HG02678 (cell line): ENCODE results near the gene UBASH3A.

Experiments
- ATAC-seq: cut with Tn5 transposase; IDR thresholded peaks from one replicate; pipeline ENCODE4 v1.9.1; 2021; ENCODE audit warnings: mild to moderate bottlenecking, moderate library complexity; ENCODE audit not compliant: unreplicated experiment

The UBASH3A gene, protein sequence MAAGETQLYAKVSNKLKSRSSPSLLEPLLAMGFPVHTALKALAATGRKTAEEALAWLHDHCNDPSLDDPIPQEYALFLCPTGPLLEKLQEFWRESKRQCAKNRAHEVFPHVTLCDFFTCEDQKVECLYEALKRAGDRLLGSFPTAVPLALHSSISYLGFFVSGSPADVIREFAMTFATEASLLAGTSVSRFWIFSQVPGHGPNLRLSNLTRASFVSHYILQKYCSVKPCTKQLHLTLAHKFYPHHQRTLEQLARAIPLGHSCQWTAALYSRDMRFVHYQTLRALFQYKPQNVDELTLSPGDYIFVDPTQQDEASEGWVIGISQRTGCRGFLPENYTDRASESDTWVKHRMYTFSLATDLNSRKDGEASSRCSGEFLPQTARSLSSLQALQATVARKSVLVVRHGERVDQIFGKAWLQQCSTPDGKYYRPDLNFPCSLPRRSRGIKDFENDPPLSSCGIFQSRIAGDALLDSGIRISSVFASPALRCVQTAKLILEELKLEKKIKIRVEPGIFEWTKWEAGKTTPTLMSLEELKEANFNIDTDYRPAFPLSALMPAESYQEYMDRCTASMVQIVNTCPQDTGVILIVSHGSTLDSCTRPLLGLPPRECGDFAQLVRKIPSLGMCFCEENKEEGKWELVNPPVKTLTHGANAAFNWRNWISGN

DNA sequence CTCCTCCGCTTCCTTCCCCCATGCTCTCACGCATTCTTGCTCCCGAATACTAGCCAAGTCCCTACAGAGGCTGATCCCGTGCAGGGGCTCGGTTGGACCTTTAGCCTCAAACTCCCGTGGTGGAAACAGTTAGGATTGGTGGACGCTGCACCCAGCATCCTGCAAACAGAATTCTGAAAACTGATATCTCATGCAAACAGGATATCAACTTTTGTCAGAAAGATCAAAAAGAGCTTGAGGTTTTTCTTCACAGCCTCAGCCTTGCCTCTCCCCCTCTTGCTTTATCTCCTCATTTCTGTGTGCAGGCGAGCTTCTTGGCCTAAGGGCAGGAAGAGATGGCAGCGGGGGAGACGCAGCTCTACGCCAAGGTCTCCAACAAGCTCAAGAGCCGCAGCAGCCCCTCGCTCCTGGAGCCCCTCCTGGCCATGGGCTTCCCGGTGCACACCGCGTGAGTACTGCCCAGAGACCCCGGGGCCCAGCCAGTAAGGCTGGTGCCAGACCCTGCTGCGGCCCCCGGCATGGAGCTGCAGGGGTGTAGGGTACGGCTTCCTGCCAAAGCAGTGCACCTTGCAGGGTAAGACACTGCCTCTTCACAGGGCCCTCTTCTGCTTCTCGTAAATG lies at the start of gene UBASH3A:
Gene UBASH3A (plus strand): TSS at position 292 of the 621 bp plus-strand sequence. CDS start 44 bp downstream, at position 336.
- ATAC-seq: no peak

GRCh38 chr21:42356046-42356445 lies 47.7 kb upstream of the UBASH3A start:
- ATAC-seq: no peak

GRCh38 chr21:42356650-42357049 lies 47.1 kb upstream of the UBASH3A start:
- no peak for ATAC-seq

- no peak for ATAC-seq
Measured at GRCh38 chr21:42357307-42357706, 46.4 kb upstream of the UBASH3A start.

- ATAC-seq: no peak
Measured at GRCh38 chr21:42358261-42358660, 45.4 kb upstream of the UBASH3A start.

DNA sequence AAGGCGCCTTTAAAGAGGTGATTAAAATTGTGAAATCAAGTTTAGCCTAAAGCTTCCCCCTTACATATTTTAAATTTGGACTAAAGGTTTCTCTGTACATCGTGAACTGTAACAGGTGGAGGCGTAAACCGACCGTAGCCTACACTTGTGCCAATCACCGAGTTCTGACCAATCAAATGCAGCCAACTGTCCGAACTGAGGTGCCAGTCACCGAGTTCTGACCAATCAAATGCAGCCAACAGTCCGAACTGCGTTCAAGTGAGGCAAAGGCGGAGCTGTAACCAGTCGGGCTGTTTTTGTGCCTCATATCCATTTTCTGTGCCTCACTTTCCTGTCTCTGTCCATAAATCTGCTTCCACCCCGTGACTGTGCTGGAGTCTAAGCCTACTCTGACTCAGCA lies 44.8 kb upstream of the UBASH3A start:
- no peak for ATAC-seq

GRCh38 chr21:42360317-42360716 lies 43.4 kb upstream of the UBASH3A start:
- no peak for ATAC-seq

DNA sequence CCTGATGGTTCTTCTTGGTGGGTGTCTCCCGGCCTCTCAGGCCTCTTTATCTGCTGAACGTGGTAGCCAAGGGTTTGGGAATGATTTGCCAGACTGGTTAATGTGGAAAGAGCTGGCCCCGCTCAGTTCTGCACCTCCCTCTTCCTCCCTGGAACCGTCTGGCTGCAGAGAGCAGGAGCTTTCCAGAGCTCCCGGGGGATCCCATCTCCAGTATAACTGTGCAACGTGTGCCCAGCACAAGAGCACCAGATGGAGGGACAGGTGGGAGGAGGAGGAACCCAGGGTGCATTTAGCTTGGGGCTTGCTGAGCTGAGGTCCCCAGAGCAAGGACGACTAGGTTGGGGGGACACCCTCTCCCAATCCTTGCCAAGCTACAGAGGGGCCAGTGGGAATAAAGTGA lies 42.4 kb upstream of the UBASH3A start:
- ATAC-seq: no peak

- ATAC-seq: no peak
Measured at GRCh38 chr21:42362198-42362597, 41.5 kb upstream of the UBASH3A start.

GRCh38 chr21:42362700-42363099 lies 41.0 kb upstream of the UBASH3A start:
- ATAC-seq: no peak

DNA sequence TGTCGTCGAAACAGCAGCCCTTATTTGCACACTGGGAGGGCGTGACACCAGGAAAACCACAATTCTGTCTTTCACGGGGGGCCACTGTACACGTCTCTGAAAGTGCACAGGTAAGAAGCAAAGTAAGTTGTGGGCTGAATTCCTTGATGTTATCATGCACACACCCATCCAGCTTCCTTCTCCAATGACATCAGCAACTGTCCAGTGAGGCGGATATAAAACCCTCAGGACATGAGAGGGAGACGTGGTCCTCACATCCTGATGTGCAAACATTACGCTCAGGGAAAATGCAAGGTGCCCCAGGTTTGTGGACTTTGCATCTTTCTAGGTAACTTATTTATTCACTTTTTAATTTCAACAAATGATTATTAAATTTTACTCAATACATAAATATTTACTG lies 40.4 kb upstream of the UBASH3A start:
- ATAC-seq: no peak

DNA sequence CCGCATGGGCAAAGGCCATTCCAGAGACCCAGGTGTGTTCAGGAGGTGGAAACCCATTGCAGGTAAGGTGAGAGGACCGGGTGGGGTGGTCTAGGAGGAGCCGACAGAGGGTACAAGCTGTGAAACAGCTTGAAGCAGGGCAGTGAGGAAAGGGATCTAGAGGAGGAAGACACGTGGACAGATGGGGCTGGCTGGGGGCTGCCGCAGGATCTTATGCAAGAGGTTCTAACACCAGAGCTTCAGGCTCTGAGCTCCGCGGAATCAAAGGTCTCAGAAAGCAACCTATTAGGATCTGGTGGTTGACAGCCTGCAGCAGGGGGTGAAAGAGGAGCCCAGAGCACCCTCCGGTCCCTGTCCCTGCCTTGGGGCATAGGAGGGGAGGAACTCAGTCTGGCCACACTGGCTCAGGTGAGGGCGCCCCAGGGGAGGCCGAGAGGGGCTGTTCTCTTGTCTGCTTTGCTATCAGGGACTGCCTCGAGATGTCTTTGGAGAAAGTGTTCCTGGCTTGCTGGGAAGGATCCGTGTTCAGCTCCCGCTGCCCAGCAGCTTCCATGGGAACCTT lies 39.3 kb upstream of the UBASH3A start:
- no peak for ATAC-seq

DNA sequence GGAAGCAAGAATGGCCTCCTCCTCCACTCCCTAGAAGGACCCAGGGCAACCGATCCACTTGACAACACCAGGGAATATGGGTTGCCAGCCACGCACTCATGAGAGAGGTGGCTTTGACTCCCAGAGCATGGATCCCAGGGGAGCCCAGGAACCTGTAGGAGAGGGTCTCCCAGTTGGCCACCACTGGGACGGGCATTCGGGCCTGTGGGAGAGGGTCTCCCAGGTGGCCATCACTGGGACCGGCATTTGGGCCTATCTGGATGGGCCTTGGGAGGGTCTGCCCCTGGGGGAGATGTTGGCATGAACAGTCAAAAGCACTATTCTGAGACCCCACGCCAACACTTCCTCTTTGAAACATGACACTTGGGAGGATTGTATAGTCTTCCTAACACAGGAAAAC lies 37.9 kb upstream of the UBASH3A start:
- no peak for ATAC-seq

DNA sequence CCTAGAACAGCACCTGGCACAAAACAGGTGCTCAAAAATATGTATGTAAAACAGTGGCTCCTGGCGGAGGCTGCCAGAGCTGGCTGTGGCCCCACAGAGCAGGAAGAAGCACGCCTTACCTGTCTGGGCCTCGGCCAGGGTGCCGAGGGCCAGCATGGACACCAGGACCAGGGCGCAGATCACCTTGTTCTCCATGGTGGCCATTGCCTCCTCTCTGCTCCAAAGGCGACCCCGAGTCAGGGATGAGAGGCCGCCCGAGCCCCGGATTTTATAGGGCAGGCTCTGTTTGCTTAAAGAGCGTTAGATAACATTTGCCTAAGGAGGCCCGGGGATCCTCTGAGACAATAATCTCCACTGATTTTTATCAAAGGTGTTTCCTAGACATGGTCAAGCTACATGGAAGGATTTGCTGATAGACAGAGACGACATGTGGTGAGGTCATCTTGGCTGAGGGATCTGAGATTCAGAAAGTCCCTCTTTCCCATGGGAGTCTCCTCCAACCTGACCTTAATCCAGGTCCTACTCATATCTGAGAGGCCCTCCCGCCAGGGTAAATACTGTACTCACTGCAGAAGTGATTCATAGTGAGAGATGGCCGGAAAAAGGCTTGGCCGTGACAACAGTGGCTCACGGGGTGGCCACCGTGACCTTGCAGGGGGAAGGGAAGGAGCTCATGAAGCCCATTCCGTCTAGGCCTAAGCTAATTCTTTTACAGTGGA lies 37.3 kb upstream of the UBASH3A start, which contains the start of gene TFF1:
Gene TFF1 (minus strand): TSS at position 244 of the 719 bp plus-strand sequence. CDS start 40 bp downstream, at position 204.
- no peak for ATAC-seq

DNA sequence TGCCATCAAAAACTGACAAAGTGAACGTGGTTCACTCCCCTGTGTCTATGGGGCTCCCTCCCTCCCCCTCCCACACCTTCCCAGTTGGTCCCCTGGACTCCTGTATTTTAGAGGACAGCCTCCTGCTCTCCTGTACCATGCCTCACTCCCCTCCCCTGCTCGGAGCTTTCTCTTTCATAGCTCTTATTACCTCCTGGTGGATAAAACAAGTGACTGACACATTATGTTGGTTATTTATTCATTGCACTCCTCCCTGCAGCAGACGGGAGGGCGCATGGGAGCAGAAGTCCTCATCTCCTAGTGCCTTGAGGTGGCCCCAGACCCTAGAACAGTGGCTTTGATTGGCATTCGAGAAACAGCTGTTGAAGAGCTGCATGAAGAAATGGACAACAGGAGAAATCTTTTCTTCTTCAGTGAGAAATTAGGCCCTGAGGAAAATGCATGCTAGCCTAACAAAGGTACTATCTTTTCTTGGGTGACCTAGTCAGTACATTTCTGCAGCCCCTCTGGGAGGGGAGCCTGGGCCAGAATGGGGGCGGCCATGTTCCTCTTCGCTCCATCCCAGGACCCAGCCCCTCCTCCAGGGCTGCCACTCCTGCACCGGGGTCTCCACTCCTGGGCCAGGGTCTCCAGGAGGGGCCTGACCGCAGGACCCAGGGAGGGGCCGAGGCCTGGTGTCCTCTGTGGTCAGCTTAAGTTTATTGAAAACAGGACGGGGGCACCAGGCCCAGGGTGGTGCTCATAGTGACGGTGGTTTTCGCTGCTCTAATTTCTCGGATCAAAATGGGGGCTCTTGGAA lies 36.1 kb upstream of the UBASH3A start:
- ATAC-seq: no peak

- ATAC-seq: no peak
Measured at GRCh38 chr21:42369821-42370220, 33.9 kb upstream of the UBASH3A start.

DNA sequence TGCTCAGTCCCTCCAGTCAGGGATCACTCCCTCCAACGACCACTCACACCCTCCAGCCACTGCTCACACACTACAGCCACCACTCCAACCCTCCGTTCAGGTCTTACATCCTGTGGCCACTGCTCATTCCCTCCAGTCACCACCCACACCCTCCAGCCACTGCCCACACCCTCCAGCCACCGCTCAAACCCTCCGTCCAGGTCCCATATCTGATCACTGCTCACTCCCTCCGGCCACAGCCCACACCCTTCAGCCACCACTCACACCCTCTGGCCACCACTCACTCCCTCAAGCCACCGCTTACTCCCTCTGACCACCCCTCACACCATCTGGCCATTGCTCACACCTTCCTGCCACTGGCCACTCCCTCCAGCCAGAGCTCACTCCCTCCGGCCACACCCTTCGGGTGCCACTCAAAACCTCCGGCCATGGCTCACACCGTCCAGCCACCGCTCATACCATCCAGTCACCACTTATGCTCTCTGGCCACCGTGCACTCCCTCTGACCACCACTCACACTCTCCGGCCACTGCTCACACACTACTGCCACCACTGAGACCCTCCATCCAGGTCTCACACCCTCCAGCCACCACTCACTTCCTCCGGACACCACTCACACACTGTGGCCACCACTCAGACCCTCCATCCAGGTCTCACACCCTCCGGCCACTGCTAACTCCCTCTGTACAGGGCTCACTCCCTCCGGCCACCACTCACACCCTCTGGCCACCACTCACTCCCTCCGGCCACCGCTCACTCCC lies 32.6 kb upstream of the UBASH3A start:
- ATAC-seq: no peak

GRCh38 chr21:42373196-42373907 lies 30.4 kb upstream of the UBASH3A start:
- ATAC-seq: no peak
